Measurements from ENCODE around the gene BICD1. TPM values are rescaled to one million over a fixed set of nuclear protein-coding genes. Genes with fewer than 3 reads are reported as not detected.

BICD1 gene
- polyA plus RNA-seq, 2 of the 4 experiments (the other 2 are of a cell fraction): 13.0 to 24.3 TPM

DNA sequence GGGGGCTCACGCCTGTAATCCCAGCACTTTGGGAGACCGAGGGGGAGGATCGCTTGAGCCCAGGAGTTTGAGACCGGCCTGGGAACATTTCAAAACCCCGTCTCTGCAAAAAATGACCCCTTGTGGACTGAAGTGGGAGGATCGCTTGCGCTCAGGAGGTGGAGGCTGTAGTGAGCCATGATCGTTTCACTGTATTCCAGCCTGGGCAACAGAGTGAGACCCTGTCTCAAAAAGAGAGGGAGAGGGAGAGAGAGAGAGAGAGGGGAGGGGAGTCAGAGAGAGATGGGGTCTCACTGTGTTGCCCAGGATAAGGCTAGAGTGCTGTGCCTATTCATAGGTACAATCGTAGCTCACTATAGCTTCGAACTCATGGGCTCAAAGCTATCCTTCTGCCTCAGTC lies 295.5 kb downstream of the BICD1 start:
- no peak for DNase-seq (ENCODE audit: low read depth in 1 of 2, low spot score in 1 of 2)
- ChIA-PET CTCF (interaction anchor here (0.6 to 5.2 kb wide), 4 partner anchors 23 to 107 kb away, joined by 3 to 29 read pairs (median 4); no protein-coding TSS in a partner anchor), POLR2A (no interaction called here)
- Histone ChIP-seq H3K4me3 (no peak overlapping the region), H3K9me3 (no peaks in the 10 kb centered on the region), H3K4me2 (no peak overlapping the region), H3K27ac (no peak overlapping the region), H3K4me1 (peaks cover 20% of the 10 kb centered on the region; the same call in 2 of the 3 replicates)
- TF ChIP-seq MAX (IDR thresholded peaks at IDR 0.05) (no peak), FOSL2 (IDR thresholded peaks at IDR 0.05) (no peak), FOSL2 (CRISPR knock-in tag; IDR thresholded peaks at IDR 0.05) (no peak), CBX8 (IDR thresholded peaks at IDR 0.05) (no peak), POLR2AphosphoS2 (conservative IDR thresholded peaks at IDR 0.05; ENCODE audit: low read length) (no peak), HOXB5 (CRISPR knock-in tag; IDR thresholded peaks at IDR 0.05) (no peak), USF2 (IDR thresholded peaks at IDR 0.05) (no peak), TFCP2L1 (CRISPR knock-in tag; IDR thresholded peaks at IDR 0.05) (no peak), ESRRA (IDR thresholded peaks at IDR 0.05; ENCODE audit: borderline replicate concordance, low read length) (no peak)
- TF ChIP-seq, protein P1, sequence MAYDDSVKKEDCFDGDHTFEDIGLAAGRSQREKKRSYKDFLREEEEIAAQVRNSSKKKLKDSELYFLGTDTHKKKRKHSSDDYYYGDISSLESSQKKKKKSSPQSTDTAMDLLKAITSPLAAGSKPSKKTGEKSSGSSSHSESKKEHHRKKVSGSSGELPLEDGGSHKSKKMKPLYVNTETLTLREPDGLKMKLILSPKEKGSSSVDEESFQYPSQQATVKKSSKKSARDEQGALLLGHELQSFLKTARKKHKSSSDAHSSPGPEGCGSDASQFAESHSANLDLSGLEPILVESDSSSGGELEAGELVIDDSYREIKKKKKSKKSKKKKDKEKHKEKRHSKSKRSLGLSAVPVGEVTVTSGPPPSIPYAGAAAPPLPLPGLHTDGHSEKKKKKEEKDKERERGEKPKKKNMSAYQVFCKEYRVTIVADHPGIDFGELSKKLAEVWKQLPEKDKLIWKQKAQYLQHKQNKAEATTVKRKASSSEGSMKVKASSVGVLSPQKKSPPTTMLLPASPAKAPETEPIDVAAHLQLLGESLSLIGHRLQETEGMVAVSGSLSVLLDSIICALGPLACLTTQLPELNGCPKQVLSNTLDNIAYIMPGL (CRISPR knock-in tag; IDR thresholded peaks at IDR 0.05; ENCODE audit: borderline replicate concordance): no peak
- 90% methylated on average over 10 of the region's 10 CpGs for WGBS (ENCODE audit: missing lambda C conversion rate)
- no peak for ATAC-seq
- FAIRE-seq: no peak

GRCh38 chr12:32402946-32403345 lies 296.3 kb downstream of the BICD1 start:
- H3K4me3 ChIP-seq: no peak overlapping the region
- WGBS (ENCODE audit: missing lambda C conversion rate): 49% methylated on average over 1 of the region's 1 CpG
- DNase-seq (ENCODE audit: low read depth in 1 of 2, low spot score in 1 of 2): no peak
- H3K9me3 ChIP-seq: no peaks in the 10 kb centered on the region
- CTCF ChIA-PET: interaction anchor here (0.9 to 1.0 kb wide), 2 partner anchors 22 to 23 kb away, joined by 3 read pairs; no protein-coding TSS in a partner anchor
- H3K4me1 ChIP-seq: peaks cover 20% of the 10 kb centered on the region; the same call in 2 of the 3 replicates
- no peak overlapping the region for H3K4me2 ChIP-seq
- no peak for FAIRE-seq
- POLR2A ChIA-PET: no interaction called here
- TF ChIP-seq, protein P2, sequence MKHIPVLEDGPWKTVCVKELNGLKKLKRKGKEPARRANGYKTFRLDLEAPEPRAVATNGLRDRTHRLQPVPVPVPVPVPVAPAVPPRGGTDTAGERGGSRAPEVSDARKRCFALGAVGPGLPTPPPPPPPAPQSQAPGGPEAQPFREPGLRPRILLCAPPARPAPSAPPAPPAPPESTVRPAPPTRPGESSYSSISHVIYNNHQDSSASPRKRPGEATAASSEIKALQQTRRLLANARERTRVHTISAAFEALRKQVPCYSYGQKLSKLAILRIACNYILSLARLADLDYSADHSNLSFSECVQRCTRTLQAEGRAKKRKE (CRISPR knock-in tag; IDR thresholded peaks at IDR 0.05; ENCODE audit: low read depth): no peak
- no peak for TF ChIP-seq ZNF302 (CRISPR knock-in tag; IDR thresholded peaks at IDR 0.05)
- no peak for TF ChIP-seq MAX (IDR thresholded peaks at IDR 0.05)
- no peak for TF ChIP-seq NPAS2 (CRISPR knock-in tag; IDR thresholded peaks at IDR 0.05; ENCODE audit: borderline replicate concordance)
- TF ChIP-seq EHF (CRISPR knock-in tag; IDR thresholded peaks at IDR 0.05): no peak
- TF ChIP-seq EHMT2 (IDR thresholded peaks at IDR 0.05; ENCODE audit: low read depth): no peak
- TF ChIP-seq RCOR1 (IDR thresholded peaks at IDR 0.05; ENCODE audit: low read depth, low read length): no peak
- no peak for TF ChIP-seq FOXS1 (CRISPR knock-in tag; IDR thresholded peaks at IDR 0.05)
- TF ChIP-seq TP53 (CRISPR knock-in tag; IDR thresholded peaks at IDR 0.05): no peak
- no peak for TF ChIP-seq CHD2 (IDR thresholded peaks at IDR 0.05; ENCODE audit: low read length, partially characterized antibody)
- TF ChIP-seq RAD21 (conservative IDR thresholded peaks at IDR 0.05 in 1 of 2, IDR thresholded peaks at IDR 0.05 in 1 of 2): no peak
- TF ChIP-seq ZFP36 (IDR thresholded peaks at IDR 0.05; ENCODE audit: borderline replicate concordance, partially characterized antibody): no peak
- TF ChIP-seq KDM5A (IDR thresholded peaks at IDR 0.05): no peak
- no peak for TF ChIP-seq CHD4 (IDR thresholded peaks at IDR 0.05; ENCODE audit: borderline replicate concordance)
- TF ChIP-seq EP300 (IDR thresholded peaks at IDR 0.05): no peak
- H3K27ac ChIP-seq: no peak overlapping the region
- no peak for ATAC-seq
